WTC11 (cell line): ENCODE measurements around the gene LARP7. TPM values are rescaled to one million over a fixed set of nuclear protein-coding genes. Genes with fewer than 3 reads are reported as not detected.

Experiments used
- NR2C2 ChIP-seq: sonication (generic); formaldehyde crosslinking; IDR thresholded peaks from 2 replicates; pipeline ENCODE4 v1.8.0; 2022; ENCODE audit warnings: mild to moderate bottlenecking, missing genetic modification reagents
- microRNA-seq: library from miRNA; unstranded; fragments of <30 nt; microRNA quantifications from one replicate; pipeline ENCODE4 v1.2.0, GENCODE V29; 2022; ENCODE audit warnings: borderline number of aligned reads
- total RNA-seq: library from RNA; stranded (reverse); gene quantifications from 3 replicates; pipeline ENCODE4 v1.2.3, GENCODE V29; 2021

Gene LARP7
- total RNA-seq, 1 experiment from 2014 or later, result 46.2 TPM

DNA sequence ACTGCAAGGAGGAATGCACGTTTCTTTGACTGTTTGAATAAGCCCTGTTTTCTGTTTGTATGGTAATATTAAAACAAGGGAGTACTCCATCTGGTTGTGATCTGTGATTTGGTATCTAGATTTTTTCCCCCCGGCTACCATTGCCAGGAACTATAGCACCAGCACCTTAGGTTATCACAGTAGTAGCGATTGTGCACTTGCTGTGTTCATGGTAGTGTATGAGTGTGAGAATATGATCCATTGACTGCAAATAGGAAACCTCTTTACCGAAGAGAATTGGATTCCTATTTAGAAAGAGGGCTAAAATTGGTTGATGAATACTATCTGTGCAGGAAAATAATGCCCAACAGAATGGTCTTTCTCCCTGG lies 69.9 kb downstream of the LARP7 start (continued):
- no peak for TF ChIP-seq NR2C2

Small RNA genes lying within 50 kb of the gene (microRNA-seq; reads per million reads assigned to microRNA genes)
- gene MIR302A (406,747 reads per million, percentile 100 among the genes with 10 or more reads in this experiment), gene MIR302B (249,195 reads per million, percentile 100 among the genes with 10 or more reads in this experiment), gene MIR302C (66,912 reads per million, percentile 99 among the genes with 10 or more reads in this experiment), gene MIR302D (142,501 reads per million, percentile 99 among the genes with 10 or more reads in this experiment), gene MIR367 (154 reads per million, percentile 70 among the genes with 10 or more reads in this experiment)

Other genes with a start within 250 kb of the LARP7 start
- gene NEUROG2, start 121.0 kb upstream of the LARP7 start, total RNA-seq, result 0.09 TPM in 2 of 3 replicates, not detected in the other
- 46.6 to 56.2 TPM (median 47.1 TPM) in 3 replicates for gene ZGRF1, start 234 bp upstream of the LARP7 start, total RNA-seq